ENCODE data around the gene CES1. TPM values are rescaled to one million over a fixed set of nuclear protein-coding genes. Genes with fewer than 3 reads are reported as not detected.

The CES1 gene
- 1,000 to 10,000 TPM in 5 of 6 experiments, 100 to 1,000 TPM in 1; 847 to 4,059 (median 1,770) TPM for total RNA-seq
- long read RNA-seq, transcript CES1-203 (14 exons, 2,178 nt), result minor isoform, 199 of 3,131 reads
- long read RNA-seq, transcript CES1-202 (14 exons, 1,835 nt), result major isoform, 1,482 of 3,131 reads
- long read RNA-seq, transcript CES1-201 (14 exons, 2,006 nt), result minor isoform, 938 of 3,131 reads
- long read RNA-seq, partial matches to known transcripts, result 278 of 3,131 reads
- long read RNA-seq, other reads (novel, unspliced or antisense), result 234 of 3,131 reads

- Histone ChIP-seq H3K9me3 (no peaks in the 10 kb centered on the region), H3K27me3 (no peaks in the 10 kb centered on the region), H3K36me3 (peaks cover 0 to 18% (median 1%) of the 10 kb centered on the region in 4 donors), H3K4me1 (peaks cover 0 to 46% (median 12%) of the 10 kb centered on the region in 4 donors), H3K27ac (peak within 1 kb of the TSS in 2 of 3 donors; percentile 84 to 93), H3K4me3 (peak within 1 kb of the TSS; percentile 54 to 88 (median 79))
- ATAC-seq (peak; percentile 75 to 90 (median 79)), DNase-seq (peak; percentile 90 to 98 (median 97))
- TF ChIP-seq POLR2A (IDR thresholded peaks at IDR 0.05), result peak; percentile 92
- no peak for TF ChIP-seq CTCF (IDR thresholded peaks at IDR 0.05)
- intact Hi-C loops (cut with DNase I), result loop anchor here in 1 of 2 donors (5.0 kb wide), 1 partner anchor 71 kb away; no protein-coding TSS in a partner anchor
- WGBS (ENCODE audit: insufficient coverage, low coverage, low lambda C conversion rate, missing lambda C conversion rate), result 35% methylated on average over 19 of the region's 30 CpGs
Measured at GRCh38 chr16:55832773-55833691, at the start of gene CES1. TSS of gene CES1 (minus strand) at chr16:55833096. CDS start at chr16:55833055, 41 bp downstream.

- WGBS (ENCODE audit: insufficient coverage, low coverage, low lambda C conversion rate, missing lambda C conversion rate), result 60% methylated on average over 3 of the region's 4 CpGs
- H3K36me3 ChIP-seq, result no peaks in the 10 kb centered on the region
- no peak for DNase-seq
- intact Hi-C loops (cut with DNase I), result no loop called here
- no peak overlapping the region for H3K27ac ChIP-seq
- ATAC-seq, result no peak
- H3K4me3 ChIP-seq, result no peak overlapping the region
- TF ChIP-seq POLR2A (IDR thresholded peaks at IDR 0.05) (no peak), CTCF (IDR thresholded peaks at IDR 0.05) (no peak)
- H3K4me1 ChIP-seq, result peaks cover 0 to 6% (median 2%) of the 10 kb centered on the region in 4 donors
- H3K9me3 ChIP-seq, result no peaks in the 10 kb centered on the region
- no peaks in the 10 kb centered on the region for H3K27me3 ChIP-seq
Measured at GRCh38 chr16:55876854-55877253, 44.0 kb upstream of the CES1 start.

- H3K36me3 ChIP-seq, result no peaks in the 10 kb centered on the region
- 57% methylated on average over 1 of the region's 2 CpGs for WGBS (ENCODE audit: insufficient coverage, low coverage, low lambda C conversion rate, missing lambda C conversion rate)
- no peak for ATAC-seq
- H3K4me1 ChIP-seq, result peaks cover 0 to 14% (median 3%) of the 10 kb centered on the region in 4 donors
- no peaks in the 10 kb centered on the region for H3K9me3 ChIP-seq
- no peaks in the 10 kb centered on the region for H3K27me3 ChIP-seq
- no peak within 1 kb of the TSS for H3K27ac ChIP-seq
- intact Hi-C loops (cut with DNase I), result no loop called here
- H3K4me3 ChIP-seq, result no peak within 1 kb of the TSS
- no peak for DNase-seq
- TF ChIP-seq CTCF (IDR thresholded peaks at IDR 0.05) (no peak), POLR2A (IDR thresholded peaks at IDR 0.05) (no peak)
Measured at GRCh38 chr16:55875273-55875672, 42.4 kb upstream of the CES1 start, which contains the start of gene CES5A. TSS of gene CES5A (minus strand) at chr16:55875373. CDS start at chr16:55875221, 152 bp downstream.

GRCh38 chr16:55873122-55873521 is 40.2 kb upstream of the CES1 start:
- intact Hi-C loops (cut with DNase I), result no loop called here
- Histone ChIP-seq H3K9me3 (no peaks in the 10 kb centered on the region), H3K4me1 (peaks cover 0 to 17% (median 3%) of the 10 kb centered on the region in 4 donors), H3K36me3 (no peaks in the 10 kb centered on the region), H3K27ac (no peak overlapping the region), H3K4me3 (no peak overlapping the region), H3K27me3 (no peaks in the 10 kb centered on the region)
- WGBS (ENCODE audit: insufficient coverage, low coverage, low lambda C conversion rate, missing lambda C conversion rate), result 20% methylated on average over 2 of the region's 5 CpGs
- peak in 1 of 4 donors; percentile 8 for ATAC-seq
- DNase-seq, result no peak
- no peak for TF ChIP-seq CTCF (IDR thresholded peaks at IDR 0.05)
- no peak for TF ChIP-seq POLR2A (IDR thresholded peaks at IDR 0.05)

All from right lobe of liver (tissue), 6 donors.